Gastrocnemius medialis (tissue), 4 donors: ENCODE measurements around the gene FUT1. TPM values are rescaled to one million over a fixed set of nuclear protein-coding genes. Genes with fewer than 3 reads are reported as not detected.

ENCODE experiments used
- ATAC-seq, 2 donors: fragments of 150-250 bp; one replicate each; pipeline ENCODE4 v1.9.1; 2016
- DNase-seq, 2 donors: peaks; one replicate each; pipeline ENCODE4 v3.0.0-alpha.2; 2019
- H3K27ac ChIP-seq, 4 donors: fragments of 200-600 bp; sonication (generic); 1 replicate in 1 of 4; 2 replicates in 3 of 4; pipeline ENCODE4 v1.5.1; 2016 to 2018; ENCODE audit warnings: mild to moderate bottlenecking in 2 of 4, moderate library complexity in 1 of 4
- H3K27me3 ChIP-seq, 3 donors: fragments of 200-600 bp; sonication (generic) in 2 of 3; 1 replicate in 1 of 3; 2 replicates in 2 of 3; pipeline versions ENCODE4 v1.5.1 to v1.6.0; 2016 to 2019; ENCODE audit warnings: mild to moderate bottlenecking in 1 of 3, moderate library complexity in 1 of 3
- H3K36me3 ChIP-seq, 2 donors: fragments of 200-600 bp; sonication (generic) in 1 of 2; one replicate each; pipeline ENCODE4 v1.5.1; 2017 to 2018
- H3K4me1 ChIP-seq, 2 donors: fragments of 200-600 bp; sonication (generic) in 1 of 2; one replicate each; pipeline ENCODE4 v1.5.1; 2016 to 2017; ENCODE audit warnings: mild to moderate bottlenecking in 2 of 2
- H3K4me3 ChIP-seq, 4 donors: fragments of 200-600 bp; sonication (generic) in 3 of 4; 1 replicate in 1 of 4; 2 replicates in 3 of 4; pipeline ENCODE4 v1.5.1; 2016 to 2019; ENCODE audit warnings: mild to moderate bottlenecking in 2 of 4
- H3K9me3 ChIP-seq, 3 donors: fragments of 200-600 bp; sonication (generic) in 2 of 3; 1 replicate in 1 of 3; 2 replicates in 2 of 3; pipeline ENCODE4 v1.5.1; 2016 to 2019
- CTCF ChIP-seq, 5 experiments: fragments of 450-650 bp in 3 of 5; fragments of 200-600 bp in 2 of 5; sonication (generic) in 2 of 5; IDR thresholded peaks in 4 of 5; conservative IDR thresholded peaks in 1 of 5; 1 replicate in 4 of 5; 2 replicates in 1 of 5; pipeline ENCODE4 v1.5.1; 2016 to 2019; ENCODE audit warnings: antibody characterized with exemption in 5 of 5, mild to moderate bottlenecking in 3 of 5, moderate library complexity in 3 of 5
- POLR2A ChIP-seq, 2 donors: fragments of 450-650 bp; IDR thresholded peaks; one replicate each; pipeline ENCODE4 v1.6.1; 2017; ENCODE audit warnings: antibody characterized with exemption in 2 of 2, mild to moderate bottlenecking in 2 of 2, moderate library complexity in 2 of 2
- in situ Hi-C, 4 donors: fragments of 200-750 bp; cut with MboI; loops; one replicate each; pipeline versions ENCODE4 v1.15.0 to v1.8.0; 2017; ENCODE audit warnings: low sequenced_read_pairs in 4 of 4
- intact Hi-C: fragments of 100-400 bp; cut with DNase I; formaldehyde crosslinking; loops from one replicate; pipeline ENCODE4 v1.15.1; 2023; ENCODE audit warnings: low total_unique reads
- total RNA-seq, 4 donors: library from RNA; depleted of rRNA; stranded (reverse); fragments of >200 nt; gene quantifications; one replicate each; pipeline versions ENCODE4 v1.1.0 to v1.2.3, GENCODE V29; 2016

FUT1 gene
- total RNA-seq, 4 donors from 2014 or later, result 0.61 to 1.3 (median 0.98) TPM

DNA sequence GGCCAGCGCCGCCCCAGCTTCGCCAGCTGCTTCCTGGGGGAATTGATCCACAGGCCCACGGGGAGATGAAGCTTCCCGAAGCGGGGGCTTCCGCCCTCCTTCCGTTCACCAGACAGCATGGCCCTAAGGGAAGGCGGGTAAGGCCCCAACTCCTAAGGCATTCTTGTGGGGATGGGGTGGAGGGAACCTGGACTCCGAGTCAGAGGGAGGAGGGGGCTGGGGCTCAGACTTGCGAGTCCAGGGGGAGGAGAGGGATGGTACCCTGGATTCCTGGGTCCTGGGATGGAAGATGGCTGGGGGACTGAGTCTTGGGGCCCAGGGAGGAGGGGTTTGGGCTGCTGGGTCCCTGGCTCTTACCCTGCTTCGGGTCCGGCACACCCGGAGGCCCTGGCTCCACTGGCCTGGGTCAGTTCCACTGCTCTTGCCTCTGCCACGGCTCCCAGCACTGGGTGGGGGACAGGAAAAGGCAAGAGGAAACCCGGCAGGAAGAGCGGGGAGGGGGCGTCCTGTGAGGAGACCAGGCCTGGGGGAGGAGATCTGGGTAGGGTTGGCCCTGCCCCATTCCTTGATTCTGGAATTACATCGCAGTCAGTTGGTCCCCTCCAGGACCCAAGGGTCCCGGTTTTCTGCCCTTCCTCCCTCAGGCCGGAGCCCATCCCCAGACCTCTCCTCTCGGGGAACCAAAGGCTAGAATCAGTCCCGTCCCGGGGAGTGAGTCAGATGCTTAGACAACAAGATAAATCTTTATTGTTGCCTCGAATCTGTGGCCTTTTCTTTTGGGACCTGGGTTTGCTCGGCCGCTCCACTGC, 12.1 kb downstream of the FUT1 start, which contains the start of gene RASIP1:
Gene RASIP1 (minus strand): TSS at position 447 of the 809 bp plus-strand sequence. CDS start 328 bp downstream, at position 119.
- peak within 1 kb of the TSS; percentile 79 to 88 (median 86) for H3K27ac ChIP-seq
- TF ChIP-seq CTCF (IDR thresholded peaks at IDR 0.05 in 4 of 5, conservative IDR thresholded peaks at IDR 0.05 in 1 of 5) (no peak), POLR2A (IDR thresholded peaks at IDR 0.05) (peak; percentile 22 to 61)
- ATAC-seq, result no peak

DNA sequence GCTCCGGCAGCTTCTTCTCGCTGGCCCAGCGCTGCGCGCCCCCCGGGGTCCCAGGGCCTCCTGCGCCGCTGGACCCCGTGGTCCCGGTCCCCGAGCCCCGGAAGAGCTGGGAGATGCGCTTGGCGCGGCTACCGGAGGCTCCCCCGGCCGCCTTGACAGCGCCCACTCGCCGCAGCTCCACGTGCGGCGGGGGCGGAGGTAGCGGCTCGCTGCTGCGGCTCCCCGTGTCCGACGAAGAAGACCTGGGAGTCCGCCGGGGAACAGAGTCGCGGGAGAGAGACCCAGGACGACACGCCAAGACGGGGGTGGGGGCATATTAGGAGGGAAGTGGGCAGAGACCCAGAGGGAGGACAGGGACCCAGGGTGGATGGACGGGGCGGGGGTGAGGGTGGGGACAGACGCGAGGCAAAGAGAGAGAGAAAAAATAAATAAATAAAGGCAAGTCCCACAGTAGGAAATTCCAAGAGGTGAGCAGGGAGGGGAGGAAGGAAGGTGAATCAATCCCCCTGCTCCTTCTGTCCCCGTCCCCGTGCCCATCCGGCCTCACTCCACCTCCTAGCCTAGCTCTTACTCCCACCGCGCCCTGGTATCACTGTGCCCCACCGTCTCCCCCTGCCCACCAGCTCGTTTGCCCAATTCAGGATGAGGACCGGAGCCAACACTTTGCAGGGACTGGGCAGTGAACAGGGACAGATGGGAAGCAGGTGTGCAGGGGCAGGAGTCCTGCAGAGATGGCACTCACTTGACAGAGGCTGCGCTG, 12.9 kb downstream of the FUT1 start:
- intact Hi-C loops (loop anchor here (1.0 to 5.0 kb wide), 2 partner anchors 93 to 98 kb away; partner anchors contain the start of genes CA11 and HSD17B14), in situ Hi-C loops (loop anchor here in 2 of 4 donors (10.0 to 25.0 kb wide), 2 partner anchors 95 to 102 kb away; partner anchors contain the start of genes CA11 (in 2 of the 2) and DBP (in 1 of the 2))
- peak in 1 of 2 donors; percentile 9 for ATAC-seq
- Histone ChIP-seq H3K9me3 (no peaks in the 10 kb centered on the region), H3K4me1 (peaks cover 3 to 16% of the 10 kb centered on the region in 2 donors), H3K27ac (peak overlapping the region; percentile 79 to 88 (median 86)), H3K27me3 (no peaks in the 10 kb centered on the region), H3K36me3 (no peaks in the 10 kb centered on the region), H3K4me3 (peak overlapping the region; percentile 50 to 75 (median 56))
- no peak for DNase-seq
- no peak for TF ChIP-seq CTCF (IDR thresholded peaks at IDR 0.05 in 4 of 5, conservative IDR thresholded peaks at IDR 0.05 in 1 of 5)
- no peak for TF ChIP-seq POLR2A (IDR thresholded peaks at IDR 0.05)

More for the DNA sequence above, 12.1 kb downstream of the FUT1 start, which contains the start of gene RASIP1:
- H3K4me1 ChIP-seq, result peaks cover 3 to 16% of the 10 kb centered on the region in 2 donors
- no peaks in the 10 kb centered on the region for H3K27me3 ChIP-seq
- H3K9me3 ChIP-seq, result no peaks in the 10 kb centered on the region
- no peaks in the 10 kb centered on the region for H3K36me3 ChIP-seq
- DNase-seq, result no peak
- peak within 1 kb of the TSS; percentile 50 to 75 (median 56) for H3K4me3 ChIP-seq
- intact Hi-C loops (loop anchor here (5.0 kb wide), 1 partner anchor 97 kb away; the partner anchor contains the start of gene HSD17B14), in situ Hi-C loops (loop anchor here in 2 of 4 donors (10.0 to 25.0 kb wide), 2 partner anchors 96 to 103 kb away; partner anchors contain the start of genes CA11 (in 2 of the 2) and DBP (in 1 of the 2))

DNA sequence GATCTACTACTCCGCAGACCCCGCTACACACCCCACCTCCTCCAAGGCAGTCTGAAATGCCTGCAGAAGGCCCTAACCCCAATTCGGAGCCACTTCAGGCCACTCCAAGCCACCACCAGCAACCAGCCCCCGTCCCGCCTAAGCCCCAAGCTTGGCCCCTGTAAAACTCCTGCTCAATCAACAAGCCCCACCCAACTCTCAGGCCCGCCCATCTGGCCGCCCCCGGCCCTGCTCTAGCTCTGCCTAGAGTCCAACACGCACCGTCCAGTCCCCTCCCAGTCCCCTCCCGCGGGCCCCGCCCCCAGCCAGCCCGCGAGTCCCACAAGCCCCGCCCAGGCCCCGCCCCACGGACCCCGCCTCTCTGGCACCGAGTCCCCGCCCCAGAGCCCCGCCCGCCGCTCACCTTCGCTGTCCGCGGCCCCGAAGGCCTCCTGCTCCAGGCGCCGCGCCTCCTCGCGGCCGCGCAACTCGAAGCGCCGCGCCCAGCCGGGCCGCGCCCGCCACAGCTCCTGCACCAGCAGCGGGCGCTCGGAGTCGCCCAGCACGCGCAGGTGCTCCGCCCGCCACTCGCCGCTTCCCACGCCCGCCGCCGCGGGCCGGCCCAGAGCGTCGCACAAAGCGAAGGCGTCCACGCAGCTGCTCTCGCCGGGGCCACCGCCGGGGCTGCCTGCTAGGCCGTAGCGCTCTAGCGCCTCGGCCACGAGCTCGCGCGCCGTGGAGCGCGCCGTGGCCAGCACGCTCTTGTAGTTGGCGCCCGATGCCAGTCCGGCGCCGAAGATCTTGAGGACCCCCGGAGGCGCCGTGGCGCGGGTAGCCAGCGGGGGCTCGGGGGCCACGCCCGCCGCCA, 13.7 kb downstream of the FUT1 start:
- no peaks in the 10 kb centered on the region for H3K9me3 ChIP-seq
- ATAC-seq (peak; percentile 76 to 79), DNase-seq (peak; percentile 88 to 91)
- in situ Hi-C loops (loop anchor here in 1 of 4 donors (25.0 kb wide), 1 partner anchor 101 kb away; the partner anchor contains the start of genes CA11 and DBP), intact Hi-C loops (loop anchor here (1.0 kb wide), 3 partner anchors 18 to 92 kb away; partner anchors contain the start of gene CA11)
- TF ChIP-seq CTCF (IDR thresholded peaks at IDR 0.05 in 4 of 5, conservative IDR thresholded peaks at IDR 0.05 in 1 of 5) (peak in 4 of 5 experiments; percentile 55 to 84 (median 74)), POLR2A (IDR thresholded peaks at IDR 0.05) (peak; percentile 55 to 66)
- H3K27ac ChIP-seq, result peak overlapping the region; percentile 79 to 88 (median 86)
- H3K4me3 ChIP-seq, result peak overlapping the region; percentile 50 to 75 (median 56)
- H3K27me3 ChIP-seq, result no peaks in the 10 kb centered on the region
- no peaks in the 10 kb centered on the region for H3K36me3 ChIP-seq
- peaks cover 3 to 16% of the 10 kb centered on the region in 2 donors for H3K4me1 ChIP-seq
